ENCODE results near the gene CRABP2. TPM values are rescaled to one million over a fixed set of nuclear protein-coding genes. Genes with fewer than 3 reads are reported as not detected.

The CRABP2 gene
- total and polyA plus RNA-seq, 2 of the 4 experiments (the other 2 are of a cell fraction), result 6.3 to 15.7 TPM

GRCh38 chr1:156676114-156676819 lies 29.1 kb downstream of the CRABP2 start:
- peaks cover 15% of the 10 kb centered on the region for H3K9me1 ChIP-seq (ENCODE audit: insufficient read depth, low read length)
- H3K18ac ChIP-seq (ENCODE audit: low read depth, low read length), result peak overlapping the region; percentile 8; the same call in 1 of the 2 replicates
- no TSS peak for BruUV-seq (replicated peaks)
- peak overlapping the region; percentile 93 for H3K4ac ChIP-seq (ENCODE audit: low read depth, low read length)
- peaks cover 12% of the 10 kb centered on the region for H3K36me3 ChIP-seq (ENCODE audit: control insufficient read depth, insufficient read depth, low read length)
- no peaks in the 10 kb centered on the region for H3K9me3 ChIP-seq (ENCODE audit: control insufficient read depth, insufficient read depth, low read length)
- H2AK9ac ChIP-seq (replicated peaks; ENCODE audit: low read depth, low read length, poor library complexity), result peak overlapping the region; percentile 95
- intact Hi-C loops (cut with micrococcal nuclease) (no loop called here), dilution Hi-C loops (cut with HindIII; ENCODE audit: low sequenced_read_pairs, unreplicated experiment) (no loop called here), in situ Hi-C loops (cut with MboI; ENCODE audit: low sequenced_read_pairs) (no loop called here)
- H4K91ac ChIP-seq (ENCODE audit: insufficient read depth, low read depth, low read length), result peak overlapping the region; percentile 78
- H2AFZ ChIP-seq (replicated peaks; ENCODE audit: low read length, poor library complexity), result peak overlapping the region; percentile 86
- peaks cover 11% of the 10 kb centered on the region for H3K27me3 ChIP-seq (ENCODE audit: control insufficient read depth, insufficient read depth, low read length)
- peak overlapping the region; percentile 38; the same call in 2 of the 3 replicates for H2BK15ac ChIP-seq (ENCODE audit: low read depth, low read length)
- peak overlapping the region; percentile 77 for H3K27ac ChIP-seq (ENCODE audit: insufficient read depth, low read length)
- peak overlapping the region; percentile 65 to 66; a peak in 3 of 4 replicates for H4K8ac ChIP-seq (ENCODE audit: low read depth in 2 of 2, low read length in 2 of 2)
- H3K14ac ChIP-seq (replicated peaks; ENCODE audit: low read depth, low read length), result peak overlapping the region; percentile 75
- peak overlapping the region; percentile 65 for H3K9ac ChIP-seq (ENCODE audit: low read depth, low read length)
- peaks cover 28% of the 10 kb centered on the region for H4K20me1 ChIP-seq (ENCODE audit: insufficient read depth, low read length)
- CTCF ChIA-PET, result interaction anchor here (0.9 to 3.8 kb wide), 8 partner anchors 11 to 252 kb away, joined by 3 to 25 read pairs (median 4); no protein-coding TSS in a partner anchor
- peak overlapping the region; percentile 96 for H2AK5ac ChIP-seq (ENCODE audit: low read depth, low read length)
- peak overlapping the region; percentile 35; the same call in 1 of the 2 replicates for H3K56ac ChIP-seq (ENCODE audit: extremely low read depth, insufficient read depth, low read length)
- peak overlapping the region; percentile 61 for H3K23ac ChIP-seq (ENCODE audit: low read depth, low read length)
- H3K79me1 ChIP-seq (ENCODE audit: low read depth in 1 of 2, low read length in 2 of 2), result peaks cover 15 to 49% of the 10 kb centered on the region in 2 experiments; a peak in 3 of 4 replicates
- peak overlapping the region; percentile 66 for H2BK120ac ChIP-seq (ENCODE audit: low read depth, low read length)
- peak overlapping the region; percentile 48 for H3K4me3 ChIP-seq (ENCODE audit: insufficient read depth, low read depth, low read length)
- H3K4me2 ChIP-seq (ENCODE audit: low read depth, low read length), result peak overlapping the region; percentile 77
- DNase-seq (no peak), ATAC-seq (ENCODE audit: low read depth) (peak; percentile 22)
- peaks cover 31% of the 10 kb centered on the region for H3K4me1 ChIP-seq (ENCODE audit: control insufficient read depth, insufficient read depth, low read length)
- peak overlapping the region; percentile 17; the same call in 1 of the 2 replicates for H2BK20ac ChIP-seq (ENCODE audit: low read depth, low read length)
- POLR2A ChIA-PET (ENCODE audit: unreplicated experiment), result interaction anchor here (0.5 to 3.3 kb wide), 5 partner anchors 11 to 49 kb away, joined by 3 to 29 read pairs (median 13); no protein-coding TSS in a partner anchor
- WGBS, 2 experiments (ENCODE audit: extremely low coverage in 2 of 2, insufficient read length in 1 of 2), result 12% methylated on average over 22 of the region's 49 CpGs; no CpG with 5 or more reads in 1 of the 2 experiments
- H2BK5ac ChIP-seq (ENCODE audit: low read depth, low read length, poor library complexity, severe bottlenecking), result peak overlapping the region; percentile 27
- H4K5ac ChIP-seq (ENCODE audit: low read depth, low read length), result peak overlapping the region; percentile 31; the same call in 1 of the 2 replicates
- TF ChIP-seq SMC3 (IDR thresholded peaks at IDR 0.05; ENCODE audit: low read depth, low read length), result no peak
- TF ChIP-seq CEBPB (IDR thresholded peaks at IDR 0.05; ENCODE audit: low read depth, low read length), result no peak
- no peak for TF ChIP-seq MAFK (IDR thresholded peaks at IDR 0.05; ENCODE audit: low read depth, low read length)
- no peak for TF ChIP-seq MXI1 (IDR thresholded peaks at IDR 0.05; ENCODE audit: borderline replicate concordance, low read depth, low read length)
- no peak for TF ChIP-seq RAD21 (IDR thresholded peaks at IDR 0.05; ENCODE audit: low read length)
- TF ChIP-seq RCOR1 (IDR thresholded peaks at IDR 0.05; ENCODE audit: insufficient replicate concordance, low read length), result no peak
- TF ChIP-seq BHLHE40 (IDR thresholded peaks at IDR 0.05; ENCODE audit: low read depth, low read length), result no peak
- no peak for TF ChIP-seq NFE2L2 (IDR thresholded peaks at IDR 0.05; ENCODE audit: low read depth, low read length)
- no peak for TF ChIP-seq RFX5 (IDR thresholded peaks at IDR 0.05; ENCODE audit: low read depth, low read length)
- TF ChIP-seq, protein P1, sequence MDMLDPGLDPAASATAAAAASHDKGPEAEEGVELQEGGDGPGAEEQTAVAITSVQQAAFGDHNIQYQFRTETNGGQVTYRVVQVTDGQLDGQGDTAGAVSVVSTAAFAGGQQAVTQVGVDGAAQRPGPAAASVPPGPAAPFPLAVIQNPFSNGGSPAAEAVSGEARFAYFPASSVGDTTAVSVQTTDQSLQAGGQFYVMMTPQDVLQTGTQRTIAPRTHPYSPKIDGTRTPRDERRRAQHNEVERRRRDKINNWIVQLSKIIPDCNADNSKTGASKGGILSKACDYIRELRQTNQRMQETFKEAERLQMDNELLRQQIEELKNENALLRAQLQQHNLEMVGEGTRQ (IDR thresholded peaks at IDR 0.05; ENCODE audit: low read depth, low read length), result no peak
- no peak for TF ChIP-seq POLR2A (IDR thresholded peaks at IDR 0.05; ENCODE audit: low read depth, low read length)
- TF ChIP-seq, protein P2, sequence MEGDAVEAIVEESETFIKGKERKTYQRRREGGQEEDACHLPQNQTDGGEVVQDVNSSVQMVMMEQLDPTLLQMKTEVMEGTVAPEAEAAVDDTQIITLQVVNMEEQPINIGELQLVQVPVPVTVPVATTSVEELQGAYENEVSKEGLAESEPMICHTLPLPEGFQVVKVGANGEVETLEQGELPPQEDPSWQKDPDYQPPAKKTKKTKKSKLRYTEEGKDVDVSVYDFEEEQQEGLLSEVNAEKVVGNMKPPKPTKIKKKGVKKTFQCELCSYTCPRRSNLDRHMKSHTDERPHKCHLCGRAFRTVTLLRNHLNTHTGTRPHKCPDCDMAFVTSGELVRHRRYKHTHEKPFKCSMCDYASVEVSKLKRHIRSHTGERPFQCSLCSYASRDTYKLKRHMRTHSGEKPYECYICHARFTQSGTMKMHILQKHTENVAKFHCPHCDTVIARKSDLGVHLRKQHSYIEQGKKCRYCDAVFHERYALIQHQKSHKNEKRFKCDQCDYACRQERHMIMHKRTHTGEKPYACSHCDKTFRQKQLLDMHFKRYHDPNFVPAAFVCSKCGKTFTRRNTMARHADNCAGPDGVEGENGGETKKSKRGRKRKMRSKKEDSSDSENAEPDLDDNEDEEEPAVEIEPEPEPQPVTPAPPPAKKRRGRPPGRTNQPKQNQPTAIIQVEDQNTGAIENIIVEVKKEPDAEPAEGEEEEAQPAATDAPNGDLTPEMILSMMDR (conservative IDR thresholded peaks at IDR 0.05; ENCODE audit: low read depth, low read length), result no peak
- no peak for TF ChIP-seq MAZ (IDR thresholded peaks at IDR 0.05; ENCODE audit: borderline replicate concordance, low read depth, low read length)
- TF ChIP-seq CHD1 (IDR thresholded peaks at IDR 0.05; ENCODE audit: low read depth, low read length), result no peak
- TF ChIP-seq FOS (IDR thresholded peaks at IDR 0.05; ENCODE audit: low read depth, low read length), result no peak
